Measurements from ENCODE around the gene SIAH3.

Gene SIAH3

GRCh38 chr13:45896285-45896684 is 44.7 kb upstream of the SIAH3 start:
- H3K9ac ChIP-seq (ENCODE audit: low read length), result no peak overlapping the region
- H3K27ac ChIP-seq (ENCODE audit: low read depth, low read length, poor library complexity, severe bottlenecking), result no peak overlapping the region
- no peak overlapping the region for H3K4me3 ChIP-seq (ENCODE audit: low read depth, low read length, poor library complexity, severe bottlenecking)
- H3K9me3 ChIP-seq (ENCODE audit: low read length), result no peaks in the 10 kb centered on the region
- no peak for TF ChIP-seq CTCF (IDR thresholded peaks at IDR 0.05; ENCODE audit: low read length)
- no peaks in the 10 kb centered on the region for H3K27me3 ChIP-seq (ENCODE audit: insufficient read depth, low read length)
- H3F3A ChIP-seq (ENCODE audit: insufficient read depth, low read length), result no peaks in the 10 kb centered on the region
- H3K79me2 ChIP-seq (ENCODE audit: insufficient read depth, low read length), result no peaks in the 10 kb centered on the region
- no peaks in the 10 kb centered on the region for H4K20me1 ChIP-seq (ENCODE audit: insufficient read depth, low read length)
- no peaks in the 10 kb centered on the region for H3K4me1 ChIP-seq (ENCODE audit: insufficient read depth, low read length, severe bottlenecking)
- H3K9me2 ChIP-seq (ENCODE audit: low read depth, low read length), result no peaks in the 10 kb centered on the region
- no peak overlapping the region for H3K4me2 ChIP-seq (ENCODE audit: low read length)
- H3K36me3 ChIP-seq (ENCODE audit: insufficient read depth, low read length), result no peaks in the 10 kb centered on the region
- no peak overlapping the region for H2AFZ ChIP-seq (ENCODE audit: low read length)

GRCh38 chr13:45895881-45896280 is 44.3 kb upstream of the SIAH3 start:
- no peaks in the 10 kb centered on the region for H4K20me1 ChIP-seq (ENCODE audit: insufficient read depth, low read length)
- H2AFZ ChIP-seq (ENCODE audit: low read length), result no peak overlapping the region
- H3K4me2 ChIP-seq (ENCODE audit: low read length), result no peak overlapping the region
- H3K27ac ChIP-seq (ENCODE audit: low read depth, low read length, poor library complexity, severe bottlenecking), result no peak overlapping the region
- no peaks in the 10 kb centered on the region for H3F3A ChIP-seq (ENCODE audit: insufficient read depth, low read length)
- no peaks in the 10 kb centered on the region for H3K4me1 ChIP-seq (ENCODE audit: insufficient read depth, low read length, severe bottlenecking)
- no peaks in the 10 kb centered on the region for H3K9me3 ChIP-seq (ENCODE audit: low read length)
- H3K9ac ChIP-seq (ENCODE audit: low read length), result no peak overlapping the region
- TF ChIP-seq CTCF (IDR thresholded peaks at IDR 0.05; ENCODE audit: low read length), result no peak
- no peak for TF ChIP-seq EZH2 (IDR thresholded peaks at IDR 0.05; ENCODE audit: borderline replicate concordance, low read length)
- no peak overlapping the region for H3K4me3 ChIP-seq (ENCODE audit: low read depth, low read length, poor library complexity, severe bottlenecking)
- no peaks in the 10 kb centered on the region for H3K79me2 ChIP-seq (ENCODE audit: insufficient read depth, low read length)
- no peaks in the 10 kb centered on the region for H3K36me3 ChIP-seq (ENCODE audit: insufficient read depth, low read length)
- no peaks in the 10 kb centered on the region for H3K27me3 ChIP-seq (ENCODE audit: insufficient read depth, low read length)
- no peaks in the 10 kb centered on the region for H3K9me2 ChIP-seq (ENCODE audit: low read depth, low read length)

GRCh38 chr13:45892513-45892912 is 41.0 kb upstream of the SIAH3 start:
- H3K9me3 ChIP-seq (ENCODE audit: low read length), result no peaks in the 10 kb centered on the region
- H3K27ac ChIP-seq (ENCODE audit: low read depth, low read length, poor library complexity, severe bottlenecking), result no peak overlapping the region
- no peaks in the 10 kb centered on the region for H3K27me3 ChIP-seq (ENCODE audit: insufficient read depth, low read length)
- H3K9me2 ChIP-seq (ENCODE audit: low read depth, low read length), result no peaks in the 10 kb centered on the region
- no peak overlapping the region for H3K9ac ChIP-seq (ENCODE audit: low read length)
- H3K79me2 ChIP-seq (ENCODE audit: insufficient read depth, low read length), result no peaks in the 10 kb centered on the region
- no peaks in the 10 kb centered on the region for H3K36me3 ChIP-seq (ENCODE audit: insufficient read depth, low read length)
- no peaks in the 10 kb centered on the region for H3K4me1 ChIP-seq (ENCODE audit: insufficient read depth, low read length, severe bottlenecking)
- H3F3A ChIP-seq (ENCODE audit: insufficient read depth, low read length), result no peaks in the 10 kb centered on the region
- no peak overlapping the region for H3K4me3 ChIP-seq (ENCODE audit: low read depth, low read length, poor library complexity, severe bottlenecking)
- H2AFZ ChIP-seq (ENCODE audit: low read length), result no peak overlapping the region
- H4K20me1 ChIP-seq (ENCODE audit: insufficient read depth, low read length), result no peaks in the 10 kb centered on the region
- no peak overlapping the region for H3K4me2 ChIP-seq (ENCODE audit: low read length)
- TF ChIP-seq CTCF (IDR thresholded peaks at IDR 0.05; ENCODE audit: low read length) (no peak), EZH2 (IDR thresholded peaks at IDR 0.05; ENCODE audit: borderline replicate concordance, low read length) (no peak)
